Stimulated activated naive B cell treated with anti-CD40 and anti-IgM and Interleukin-4, amounts not matched to agents 10 μg/mL and 1 μg/mL and 100 μg/mL, for 72 hours (primary cell): ENCODE data around the gene CEP170B.
"Not testable (repeated sequence)": the region's sequence is repeated elsewhere in the genome, so short reads cannot be mapped to it uniquely, and the experiment has no call there.

Experiments
- ATAC-seq, 2 donors: fragments of 150-1000 bp; cut with Tn5 transposase; replicated peaks; 2 replicates each; pipeline ENCODE4 v1.10.0; 2021; ENCODE audit warnings: moderate library complexity in 1 of 2
- DNase-seq: peaks from one replicate; pipeline ENCODE4 v3.0.0; 2021
- H3K27ac Mint-ChIP-seq: one replicate; pipeline ENCODE4 v1.8.0; 2022; ENCODE audit warnings: mild to moderate bottlenecking, mixed read lengths
- H3K27me3 Mint-ChIP-seq, 2 donors: one replicate each; pipeline ENCODE4 v1.8.0; 2022; ENCODE audit warnings: mixed read lengths in 2 of 2
- H3K36me3 Mint-ChIP-seq, 2 donors: one replicate each; pipeline ENCODE4 v1.8.0; 2022; ENCODE audit warnings: mixed read lengths in 2 of 2, mild to moderate bottlenecking in 1 of 2
- H3K4me1 Mint-ChIP-seq, 2 donors: one replicate each; pipeline ENCODE4 v1.8.0; 2022; ENCODE audit warnings: mixed read lengths in 2 of 2, mild to moderate bottlenecking in 1 of 2
- H3K4me3 Mint-ChIP-seq, 2 donors: one replicate each; pipeline ENCODE4 v1.8.0; 2022; ENCODE audit warnings: mild to moderate bottlenecking in 2 of 2, mixed read lengths in 2 of 2, moderate library complexity in 1 of 2
- H3K9me3 Mint-ChIP-seq, 2 donors: one replicate each; pipeline ENCODE4 v1.8.0; 2022; ENCODE audit warnings: mixed read lengths in 2 of 2, mild to moderate bottlenecking in 1 of 2

The CEP170B gene

DNA sequence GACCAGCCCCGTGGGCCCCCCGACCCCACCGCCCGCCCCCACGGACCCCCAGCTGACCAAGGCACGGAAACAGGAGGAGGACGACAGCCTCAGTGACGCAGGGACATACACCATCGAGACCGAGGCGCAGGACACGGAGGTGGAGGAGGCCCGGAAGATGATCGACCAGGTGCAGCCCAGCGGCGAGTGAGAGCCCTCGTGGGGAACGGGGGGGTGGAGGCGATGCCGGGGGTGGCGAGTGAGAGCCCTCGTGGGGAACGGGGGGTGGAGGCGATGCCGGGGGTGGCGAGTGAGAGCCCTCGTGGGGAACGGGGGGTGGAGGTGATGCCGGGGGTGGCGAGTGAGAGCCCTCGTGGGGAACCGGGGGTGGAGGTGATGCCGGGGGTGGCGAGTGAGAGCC, 19.3 kb downstream of the CEP170B start:
- not testable (repeated sequence) for H3K4me1 Mint-ChIP-seq, H3K9me3 Mint-ChIP-seq, H3K4me3 Mint-ChIP-seq, ATAC-seq, H3K36me3 Mint-ChIP-seq, H3K27ac Mint-ChIP-seq, DNase-seq
- H3K27me3 Mint-ChIP-seq: peaks cover 4 to 18% of the 10 kb centered on the region in 2 donors

GRCh38 chr14:104885031-104885972, 20.2 kb downstream of the CEP170B start:
- no peak for ATAC-seq
- no peak overlapping the region for H3K27ac Mint-ChIP-seq

DNA sequence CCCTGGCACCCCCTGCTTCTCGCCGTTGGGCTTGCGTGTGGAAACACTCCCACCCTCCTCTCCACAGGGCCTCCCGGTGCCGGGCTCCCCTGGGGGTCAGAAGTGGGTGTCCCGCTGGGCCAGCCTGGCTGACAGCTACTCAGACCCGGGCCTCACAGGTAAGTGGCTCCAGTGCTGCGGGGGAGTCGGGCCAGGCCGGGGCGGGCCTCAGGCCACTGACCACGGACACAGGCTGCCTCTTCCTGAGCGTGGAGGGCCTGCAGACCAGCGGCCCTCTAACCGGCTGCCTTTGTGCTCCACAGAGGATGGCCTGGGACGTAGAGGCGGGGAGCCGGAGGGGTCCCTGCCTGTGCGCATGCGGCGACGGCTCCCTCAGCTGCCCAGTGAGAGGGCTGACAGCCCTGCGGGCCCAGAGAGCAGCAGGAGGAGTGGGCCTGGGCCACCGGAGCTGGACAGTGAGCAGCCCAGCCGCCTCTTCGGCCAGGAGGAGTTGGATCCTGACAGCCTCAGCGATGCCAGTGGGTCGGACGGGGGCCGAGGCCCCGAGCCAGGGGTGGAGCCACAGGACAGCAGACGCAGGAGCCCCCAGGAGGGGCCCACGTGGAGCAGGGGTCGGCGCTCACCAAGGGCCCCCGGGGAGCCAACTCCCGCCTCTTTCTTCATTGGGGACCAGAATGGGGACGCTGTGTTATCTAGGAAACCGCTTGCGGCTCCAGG, 21.1 kb downstream of the CEP170B start:
- Mint-ChIP-seq H3K9me3 (peaks cover 3 to 4% of the 10 kb centered on the region in 2 donors), H3K27ac (no peak overlapping the region), H3K27me3 (peaks cover 4 to 16% of the 10 kb centered on the region in 2 donors), H3K4me3 (no peak overlapping the region), H3K36me3 (peaks cover 0 to 2% of the 10 kb centered on the region in 2 donors), H3K4me1 (no peaks in the 10 kb centered on the region)
- ATAC-seq (no peak), DNase-seq (peak; percentile 0)

More at GRCh38 chr14:104885031-104885972, 20.2 kb downstream of the CEP170B start:
- Mint-ChIP-seq H3K27me3 (peaks cover 7 to 21% of the 10 kb centered on the region in 2 donors), H3K4me3 (no peak overlapping the region), H3K4me1 (no peaks in the 10 kb centered on the region), H3K9me3 (peaks cover 3 to 4% of the 10 kb centered on the region in 2 donors), H3K36me3 (peaks cover 0 to 2% of the 10 kb centered on the region in 2 donors)
- peak; percentile 1 for DNase-seq

DNA sequence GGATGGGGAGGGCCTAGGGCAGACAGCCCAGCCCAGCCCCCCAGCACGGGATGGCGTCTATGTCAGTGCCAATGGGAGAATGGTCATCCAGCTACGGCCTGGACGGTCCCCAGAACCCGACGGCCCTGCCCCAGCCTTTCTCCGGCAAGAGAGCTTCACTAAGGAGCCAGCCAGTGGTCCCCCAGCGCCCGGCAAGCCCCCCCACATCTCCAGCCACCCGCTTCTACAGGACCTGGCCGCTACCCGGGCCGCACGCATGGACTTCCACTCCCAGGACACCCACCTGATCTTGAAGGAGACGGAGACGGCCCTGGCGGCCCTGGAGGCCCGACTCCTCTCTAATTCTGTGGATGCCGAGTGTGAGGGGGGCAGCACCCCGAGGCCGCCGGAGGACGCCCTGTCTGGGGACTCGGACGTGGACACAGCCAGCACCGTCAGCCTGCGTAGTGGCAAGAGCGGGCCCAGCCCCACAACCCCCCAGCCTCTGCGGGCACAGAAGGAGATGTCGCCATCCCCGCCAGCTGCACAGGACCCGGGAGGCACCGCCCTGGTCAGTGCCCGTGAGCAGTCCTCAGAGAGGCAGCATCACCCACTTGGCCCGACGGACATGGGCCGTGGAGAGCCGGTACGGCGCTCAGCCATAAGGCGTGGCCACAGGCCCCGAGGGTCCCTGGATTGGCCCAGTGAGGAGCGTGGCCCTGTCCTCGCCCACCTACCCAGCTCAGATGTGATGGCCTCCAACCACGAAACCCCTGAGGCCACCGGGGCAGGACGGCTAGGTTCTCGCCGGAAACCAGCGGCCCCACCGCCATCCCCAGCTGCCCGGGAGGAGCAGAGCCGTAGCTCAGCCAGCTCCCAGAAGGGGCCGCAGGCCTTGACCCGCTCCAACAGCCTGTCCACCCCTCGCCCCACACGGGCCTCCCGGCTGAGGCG, 21.9 kb downstream of the CEP170B start:
- DNase-seq (peak; percentile 0), ATAC-seq (no peak)
- H3K9me3 Mint-ChIP-seq: peaks cover 3 to 4% of the 10 kb centered on the region in 2 donors
- no peaks in the 10 kb centered on the region for H3K4me1 Mint-ChIP-seq
- no peak overlapping the region for H3K4me3 Mint-ChIP-seq
- no peak overlapping the region for H3K27ac Mint-ChIP-seq
- H3K27me3 Mint-ChIP-seq: peaks cover 8 to 15% of the 10 kb centered on the region in 2 donors
- peaks cover 0 to 2% of the 10 kb centered on the region in 2 donors for H3K36me3 Mint-ChIP-seq

DNA sequence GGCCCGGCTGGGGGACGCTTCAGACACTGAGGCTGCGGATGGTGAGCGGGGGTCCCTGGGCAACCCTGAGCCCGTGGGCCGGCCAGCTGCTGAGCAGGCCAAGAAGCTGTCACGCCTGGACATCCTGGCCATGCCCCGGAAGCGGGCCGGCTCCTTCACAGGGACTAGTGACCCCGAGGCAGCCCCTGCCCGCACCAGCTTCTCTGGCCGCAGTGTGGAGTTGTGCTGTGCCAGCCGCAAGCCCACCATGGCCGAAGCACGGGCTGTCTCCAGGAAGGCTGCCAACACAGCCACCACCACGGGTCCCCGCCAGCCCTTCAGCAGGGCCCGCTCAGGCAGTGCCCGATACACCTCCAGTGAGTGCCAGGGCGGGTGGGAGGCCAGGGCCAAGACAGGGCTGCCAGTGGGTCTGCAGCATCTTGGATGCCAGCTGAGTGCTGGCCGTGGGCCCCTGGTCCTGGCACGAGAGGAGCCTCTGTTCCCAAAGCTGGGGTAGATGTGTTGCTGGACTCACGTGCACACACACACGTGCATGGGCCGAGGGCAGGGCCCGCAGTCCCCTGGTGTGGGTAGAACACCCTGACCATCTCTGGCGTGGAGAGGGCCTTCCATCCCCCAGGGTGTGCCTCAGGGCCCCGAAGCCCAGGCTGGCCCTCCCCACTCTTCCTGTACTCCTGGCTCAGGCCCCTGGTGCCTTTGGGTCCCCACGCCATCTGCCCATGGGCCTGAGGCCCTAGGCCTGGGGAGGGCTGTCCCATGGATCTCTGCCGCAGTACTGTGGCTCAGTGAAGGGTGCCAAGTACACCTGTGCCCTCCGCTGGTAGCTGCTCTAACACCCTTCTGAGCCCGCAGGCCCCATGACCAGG, 22.8 kb downstream of the CEP170B start:
- Mint-ChIP-seq H3K36me3 (peaks cover 0 to 2% of the 10 kb centered on the region in 2 donors), H3K27ac (no peak overlapping the region), H3K9me3 (peaks cover 3 to 4% of the 10 kb centered on the region in 2 donors), H3K4me3 (no peak overlapping the region), H3K27me3 (peaks cover 8 to 13% of the 10 kb centered on the region in 2 donors), H3K4me1 (no peaks in the 10 kb centered on the region)
- DNase-seq (peak; percentile 1), ATAC-seq (no peak)

- no peak overlapping the region for H3K27ac Mint-ChIP-seq
- H3K4me3 Mint-ChIP-seq: no peak overlapping the region
- no peaks in the 10 kb centered on the region for H3K4me1 Mint-ChIP-seq
- DNase-seq: peak; percentile 0
- peak in 1 of 2 donors; percentile 23 for ATAC-seq
- H3K36me3 Mint-ChIP-seq: peaks cover 0 to 2% of the 10 kb centered on the region in 2 donors
- peaks cover 3 to 4% of the 10 kb centered on the region in 2 donors for H3K9me3 Mint-ChIP-seq
- peaks cover 8 to 13% of the 10 kb centered on the region in 2 donors for H3K27me3 Mint-ChIP-seq
These were observed 23.7 kb downstream of the CEP170B start for GRCh38 chr14:104888489-104889374.

GRCh38 chr14:104889375-104889757, 24.3 kb downstream of the CEP170B start:
- no peak for DNase-seq
- no peak overlapping the region for H3K4me3 Mint-ChIP-seq
- H3K4me1 Mint-ChIP-seq: no peaks in the 10 kb centered on the region
- H3K27ac Mint-ChIP-seq: peak overlapping the region; percentile 37
- peaks cover 8 to 13% of the 10 kb centered on the region in 2 donors for H3K27me3 Mint-ChIP-seq
- peaks cover 0 to 2% of the 10 kb centered on the region in 2 donors for H3K36me3 Mint-ChIP-seq
- H3K9me3 Mint-ChIP-seq: peaks cover 3 to 4% of the 10 kb centered on the region in 2 donors
- no peak for ATAC-seq

- H3K27ac Mint-ChIP-seq, H3K36me3 Mint-ChIP-seq, H3K4me1 Mint-ChIP-seq: not testable (repeated sequence)
These were observed 25.2 kb downstream of the CEP170B start for GRCh38 chr14:104890292-104890691.

DNA sequence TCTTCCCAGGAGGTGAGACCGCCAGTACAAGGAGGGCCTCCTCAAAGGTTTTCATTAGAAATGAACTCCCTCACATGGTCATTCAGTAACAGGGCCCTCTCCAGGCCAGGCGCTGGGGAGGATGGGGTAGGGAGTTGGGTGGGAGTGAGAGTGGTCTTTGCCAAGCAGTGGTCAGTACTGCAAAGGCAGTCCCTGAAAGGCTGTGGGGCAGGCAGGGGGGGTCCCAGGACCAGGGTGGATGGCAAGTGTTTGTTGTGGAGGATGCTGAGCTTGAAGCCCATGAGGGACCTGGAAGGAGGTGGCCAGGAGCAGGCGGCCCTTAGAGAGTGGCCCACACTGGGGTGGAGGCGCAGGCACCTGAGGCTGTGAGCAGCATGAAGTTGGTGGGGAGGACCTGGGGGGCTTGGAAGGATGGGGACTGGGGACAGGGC, 26.1 kb downstream of the CEP170B start:
- Mint-ChIP-seq H3K4me3 (no peak overlapping the region), H3K4me1 (no peaks in the 10 kb centered on the region), H3K36me3 (peaks cover 0 to 2% of the 10 kb centered on the region in 2 donors), H3K9me3 (peaks cover 3 to 4% of the 10 kb centered on the region in 2 donors), H3K27me3 (peaks cover 8 to 18% of the 10 kb centered on the region in 2 donors), H3K27ac (no peak overlapping the region)
- DNase-seq (no peak), ATAC-seq (no peak)

More at GRCh38 chr14:104890292-104890691, 25.2 kb downstream of the CEP170B start:
- H3K9me3 Mint-ChIP-seq, H3K4me3 Mint-ChIP-seq, ATAC-seq, DNase-seq: not testable (repeated sequence)
- H3K27me3 Mint-ChIP-seq: peaks cover 8 to 17% of the 10 kb centered on the region in 2 donors

- Mint-ChIP-seq H3K27me3 (peaks cover 8 to 18% of the 10 kb centered on the region in 2 donors), H3K9me3 (peaks cover 3 to 4% of the 10 kb centered on the region in 2 donors), H3K27ac (no peak overlapping the region), H3K36me3 (peaks cover 0 to 2% of the 10 kb centered on the region in 2 donors), H3K4me3 (no peak overlapping the region), H3K4me1 (peaks cover 0 to 6% of the 10 kb centered on the region in 2 donors)
- ATAC-seq (no peak), DNase-seq (no peak)
These were observed 26.8 kb downstream of the CEP170B start for GRCh38 chr14:104891664-104892530.
